ENCODE data around the gene RNLS. TPM values are rescaled to one million over a fixed set of nuclear protein-coding genes. Genes with fewer than 3 reads are reported as not detected.

RNLS gene
- 3.2 and 4.6 TPM in 2 replicates for total RNA-seq

GRCh38 chr10:88582806-88583583 lies at the start of gene RNLS:
Gene RNLS, minus strand, starts transcription at chr10:88583318.

DNA sequence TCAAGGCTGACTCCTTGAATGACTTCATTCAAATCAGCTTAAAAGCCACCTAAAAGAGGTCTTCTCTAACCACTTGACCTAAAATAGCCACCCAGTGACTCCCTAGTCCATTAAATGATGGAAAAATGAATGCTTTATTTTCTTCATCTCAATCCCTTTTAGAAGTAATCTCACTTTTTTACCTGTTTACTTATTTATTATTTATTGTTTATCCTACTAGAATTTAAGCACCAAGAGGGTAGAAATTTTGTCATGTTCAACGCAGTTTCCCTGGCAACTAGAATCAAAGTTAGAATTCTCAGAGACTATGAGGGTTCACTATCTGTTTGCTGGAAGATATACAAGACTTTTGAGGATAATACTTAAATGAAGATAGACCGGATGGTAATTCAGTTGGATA lies 3.3 kb upstream of the RNLS start, which contains the start of gene LIPJ:
TSS of gene LIPJ (plus strand) at position 301 of the 400 bp plus-strand sequence. CDS start 3,926 bp downstream, outside the sequence.

Other genes starting within 250 kb of the RNLS start
- not detected in 2 replicates for gene LIPJ, start 3.4 kb upstream of the RNLS start, total RNA-seq
- gene LIPF, start 81.1 kb upstream of the RNLS start, total RNA-seq: not detected in 2 replicates
- gene LIPK, start 122.9 kb upstream of the RNLS start, total RNA-seq: not detected in 2 replicates
- gene LIPN, start 176.7 kb upstream of the RNLS start, total RNA-seq: not detected in 2 replicates
- not detected in 2 replicates for gene LIPM, start 219.4 kb upstream of the RNLS start, total RNA-seq

Data from epithelial cell of umbilical artery (primary cell).